HG03520 (cell line): Measurements from ENCODE around the gene BCAS1.
"Not testable (repeated sequence)": the region's sequence is repeated elsewhere in the genome, so short reads cannot be mapped to it uniquely, and the experiment has no call there.

ENCODE experiments used
- ATAC-seq: cut with Tn5 transposase; IDR thresholded peaks from one replicate; pipeline ENCODE4 v1.9.1; 2021; ENCODE audit warnings: mild to moderate bottlenecking, moderate library complexity; ENCODE audit not compliant: unreplicated experiment

BCAS1 gene

GRCh38 chr20:54023406-54023805, 47.0 kb downstream of the BCAS1 start:
- no peak for ATAC-seq

- ATAC-seq, result no peak
Measured at GRCh38 chr20:54021446-54022235, 48.8 kb downstream of the BCAS1 start.

DNA sequence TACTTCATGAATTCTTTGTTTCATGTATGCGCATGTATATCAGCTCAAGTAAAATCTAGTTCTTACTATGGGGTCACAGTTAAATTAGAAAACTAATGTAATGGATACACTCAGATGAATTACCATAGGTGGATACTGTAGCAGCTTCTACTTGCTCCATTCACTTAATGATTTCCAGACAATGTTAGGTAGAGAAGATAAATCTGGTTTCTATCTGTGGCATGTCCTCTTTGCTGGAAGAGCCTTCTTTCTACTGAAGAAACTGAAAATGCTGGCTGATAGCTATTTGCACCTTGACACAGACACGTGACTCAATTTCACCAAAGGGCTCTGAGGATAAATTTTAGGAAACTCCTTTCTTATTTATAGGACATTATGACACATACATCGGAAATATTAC, 49.5 kb downstream of the BCAS1 start:
- ATAC-seq, result no peak

- no peak for ATAC-seq
Measured at GRCh38 chr20:54020348-54020747, 50.0 kb downstream of the BCAS1 start.

DNA sequence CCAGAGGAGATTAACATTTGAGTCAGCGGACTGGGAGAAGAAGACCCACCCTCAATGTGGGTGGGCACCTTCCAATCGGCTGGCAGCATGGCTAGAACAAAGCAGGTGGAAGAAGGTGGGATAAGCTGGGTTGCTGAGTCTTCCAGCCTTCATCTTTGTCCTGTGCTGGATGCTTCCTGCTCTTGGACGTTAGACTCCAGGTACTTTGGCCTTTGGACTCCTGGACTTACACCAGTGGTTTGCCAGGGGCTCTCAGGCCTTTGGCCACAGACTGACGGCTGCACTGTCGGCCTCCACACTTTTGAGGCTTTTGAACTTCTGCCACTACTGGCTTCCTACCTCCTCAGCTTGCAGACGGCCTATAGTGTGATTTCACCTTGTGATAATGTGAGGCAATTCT, 50.8 kb downstream of the BCAS1 start:
- ATAC-seq, result no peak

DNA sequence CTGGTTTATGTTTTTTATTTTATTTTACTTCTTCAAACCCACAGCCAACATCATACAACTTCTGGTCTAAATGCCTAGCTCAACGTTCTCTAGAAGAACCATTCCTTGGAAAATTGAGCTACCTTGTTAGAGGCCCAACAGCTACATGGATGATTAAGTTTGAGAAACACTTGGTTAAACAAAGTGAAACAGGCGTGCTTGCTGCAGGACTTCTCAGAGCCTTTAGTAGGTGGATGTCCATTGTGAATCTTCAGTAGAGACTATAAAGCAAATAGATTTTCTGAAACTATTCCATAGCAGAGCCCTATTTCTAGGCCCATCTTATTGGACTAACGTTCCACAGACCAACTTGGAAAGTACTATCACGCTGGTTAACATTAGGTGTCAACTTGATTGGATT, 51.3 kb downstream of the BCAS1 start:
- ATAC-seq, result no peak

GRCh38 chr20:54017846-54018245, 52.5 kb downstream of the BCAS1 start:
- ATAC-seq, result peak; percentile 93

DNA sequence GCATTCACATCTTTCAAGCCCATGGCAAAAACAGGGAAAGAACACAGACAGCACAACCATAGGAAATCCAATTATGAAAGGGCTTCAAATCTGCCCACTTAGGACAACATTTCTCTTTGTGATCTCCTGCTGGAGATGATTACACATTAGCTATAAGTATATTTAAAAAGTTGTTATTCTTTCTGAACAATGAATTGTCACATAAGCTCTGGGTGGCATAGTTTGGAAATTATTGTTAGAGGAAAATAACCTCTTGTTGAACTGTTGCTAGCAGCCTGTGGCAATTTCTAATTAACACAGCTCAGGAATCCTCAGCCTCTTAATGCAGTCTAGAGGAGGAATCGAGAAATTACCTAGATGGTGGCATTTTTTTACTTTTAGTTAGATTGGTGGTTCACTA, 54.9 kb downstream of the BCAS1 start:
- ATAC-seq, result no peak

DNA sequence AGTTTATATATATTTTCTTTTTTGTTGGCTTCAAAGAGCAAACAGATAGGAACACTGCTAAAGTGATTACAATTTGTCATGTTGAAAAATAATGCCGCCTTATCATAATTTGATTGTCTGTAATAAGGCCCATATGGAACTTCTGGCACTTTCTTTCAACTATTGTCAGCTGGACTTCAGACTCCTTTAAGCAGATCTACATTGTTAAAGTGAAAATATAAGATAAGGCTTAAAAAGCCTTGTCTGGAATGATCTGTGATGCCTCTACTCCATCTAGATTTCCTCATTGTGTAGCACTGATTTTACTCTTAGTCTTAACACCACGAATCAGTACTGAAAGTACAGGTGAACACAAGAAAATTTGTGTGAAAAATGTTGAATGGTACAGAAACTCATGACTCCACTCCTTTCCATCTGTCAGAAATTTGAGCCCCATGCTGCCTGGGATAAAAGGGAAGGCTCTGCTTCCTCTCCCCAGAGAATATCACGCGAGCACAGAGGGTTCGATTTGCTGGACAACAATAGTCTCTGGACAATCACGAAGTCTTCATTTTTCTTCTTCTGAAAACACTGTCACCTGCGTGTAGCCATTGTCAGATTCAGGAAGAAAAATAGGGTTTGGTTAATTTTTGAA, 56.0 kb downstream of the BCAS1 start:
- ATAC-seq, result no peak

DNA sequence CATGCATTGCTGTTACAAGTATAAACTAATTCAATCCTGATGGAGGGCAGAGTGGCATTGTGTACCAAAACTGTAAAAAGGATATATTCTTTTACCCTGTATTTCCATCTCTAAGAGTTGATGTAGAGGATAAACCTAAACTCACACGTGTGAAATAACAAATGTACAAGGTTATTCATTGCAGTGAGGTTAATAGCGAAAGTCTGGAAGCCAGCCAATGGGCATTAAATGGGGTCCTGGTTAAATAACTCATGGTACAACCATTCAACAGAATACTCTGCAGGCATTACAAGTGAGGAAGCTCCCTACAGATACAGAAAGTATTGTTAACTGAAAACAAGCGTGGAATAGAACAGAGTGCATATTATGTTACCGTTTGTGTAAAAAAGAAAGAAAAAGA, 56.9 kb downstream of the BCAS1 start:
- no peak for ATAC-seq

- ATAC-seq, result no peak
Measured at GRCh38 chr20:54011346-54011745, 59.0 kb downstream of the BCAS1 start.

DNA sequence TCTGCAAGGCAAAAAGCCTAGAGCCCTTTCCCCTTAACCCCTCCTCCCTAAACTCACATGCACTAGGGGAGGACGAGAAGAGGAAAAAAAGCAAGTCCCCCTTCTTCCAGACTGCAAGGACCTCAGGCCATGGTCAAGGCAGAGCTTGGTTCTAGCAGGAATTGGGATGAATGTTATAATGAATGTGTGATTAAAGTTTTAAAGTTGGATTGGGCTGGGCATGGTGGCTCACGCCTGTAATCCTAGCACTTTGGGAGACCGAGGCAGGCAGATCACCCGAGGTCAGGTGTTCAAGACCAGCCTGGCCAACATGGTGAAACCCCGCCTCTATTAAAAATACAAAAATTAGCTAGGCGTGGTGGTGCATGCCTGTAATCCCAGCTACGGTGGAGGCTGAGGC, 64.2 kb downstream of the BCAS1 start:
- not testable (repeated sequence) for ATAC-seq

GRCh38 chr20:54005524-54005923, 64.9 kb downstream of the BCAS1 start:
- ATAC-seq, result no peak

DNA sequence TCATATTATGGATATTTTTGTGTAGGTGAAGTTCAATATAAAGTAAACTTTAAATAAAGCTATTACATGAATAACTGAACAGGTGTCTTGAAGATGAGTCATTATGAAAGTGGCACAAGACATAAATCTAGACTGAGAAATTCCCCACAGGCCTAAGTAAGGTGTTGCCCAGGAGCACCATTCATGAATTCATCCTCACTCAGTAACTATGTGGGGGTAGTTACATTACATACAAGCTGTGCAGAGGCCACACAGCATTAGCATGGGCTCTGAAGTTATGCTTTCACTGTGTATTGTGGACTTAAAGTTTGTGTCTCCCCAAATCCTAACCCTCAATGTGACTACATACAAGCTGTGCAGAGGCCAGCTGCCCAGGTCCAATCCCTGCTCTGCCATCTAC, 65.9 kb downstream of the BCAS1 start:
- peak; percentile 94 for ATAC-seq

GRCh38 chr20:54002741-54003140, 67.7 kb downstream of the BCAS1 start:
- ATAC-seq, result no peak

- ATAC-seq, result no peak
Measured at GRCh38 chr20:54002056-54002575, 68.3 kb downstream of the BCAS1 start.

DNA sequence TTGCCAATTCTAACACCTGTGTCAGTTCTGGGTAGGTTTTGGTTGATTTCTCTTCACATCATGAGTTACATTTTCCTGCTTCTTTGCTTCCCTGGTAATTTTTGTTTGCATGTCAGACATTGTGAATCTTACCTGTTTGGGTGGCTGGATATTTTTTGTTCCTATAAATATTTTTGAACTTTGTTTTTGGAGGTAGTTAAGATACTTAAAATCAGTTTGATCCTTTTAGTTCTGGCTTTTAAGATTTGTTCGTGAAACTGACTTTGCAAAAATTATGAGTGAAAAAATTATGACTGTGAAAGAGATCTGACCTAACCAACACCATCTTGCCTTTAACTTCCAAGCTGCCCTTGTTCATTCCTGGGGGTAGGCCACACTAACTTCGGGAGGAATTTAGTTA, 69.5 kb downstream of the BCAS1 start:
- no peak for ATAC-seq

- ATAC-seq, result no peak
Measured at GRCh38 chr20:54000262-54000661, 70.1 kb downstream of the BCAS1 start.

DNA sequence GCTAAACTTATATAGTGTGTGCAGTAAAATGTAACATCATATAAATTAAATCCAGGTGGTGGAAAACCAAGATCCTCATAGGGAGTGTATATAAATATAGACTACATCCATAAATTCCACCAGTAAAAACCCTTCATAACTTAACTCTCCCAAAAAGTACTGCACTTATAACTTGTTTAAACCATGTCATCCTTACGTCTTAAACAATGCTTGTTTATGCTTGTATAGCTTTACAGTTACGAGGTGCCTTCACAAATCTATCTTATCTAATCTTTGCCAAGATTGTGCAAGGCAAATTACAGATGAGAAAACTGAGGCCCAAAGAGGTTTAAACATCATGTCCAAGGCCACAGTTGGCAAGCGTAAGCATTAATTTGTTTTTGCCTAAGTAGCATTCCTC, 71.3 kb downstream of the BCAS1 start:
- ATAC-seq, result no peak

DNA sequence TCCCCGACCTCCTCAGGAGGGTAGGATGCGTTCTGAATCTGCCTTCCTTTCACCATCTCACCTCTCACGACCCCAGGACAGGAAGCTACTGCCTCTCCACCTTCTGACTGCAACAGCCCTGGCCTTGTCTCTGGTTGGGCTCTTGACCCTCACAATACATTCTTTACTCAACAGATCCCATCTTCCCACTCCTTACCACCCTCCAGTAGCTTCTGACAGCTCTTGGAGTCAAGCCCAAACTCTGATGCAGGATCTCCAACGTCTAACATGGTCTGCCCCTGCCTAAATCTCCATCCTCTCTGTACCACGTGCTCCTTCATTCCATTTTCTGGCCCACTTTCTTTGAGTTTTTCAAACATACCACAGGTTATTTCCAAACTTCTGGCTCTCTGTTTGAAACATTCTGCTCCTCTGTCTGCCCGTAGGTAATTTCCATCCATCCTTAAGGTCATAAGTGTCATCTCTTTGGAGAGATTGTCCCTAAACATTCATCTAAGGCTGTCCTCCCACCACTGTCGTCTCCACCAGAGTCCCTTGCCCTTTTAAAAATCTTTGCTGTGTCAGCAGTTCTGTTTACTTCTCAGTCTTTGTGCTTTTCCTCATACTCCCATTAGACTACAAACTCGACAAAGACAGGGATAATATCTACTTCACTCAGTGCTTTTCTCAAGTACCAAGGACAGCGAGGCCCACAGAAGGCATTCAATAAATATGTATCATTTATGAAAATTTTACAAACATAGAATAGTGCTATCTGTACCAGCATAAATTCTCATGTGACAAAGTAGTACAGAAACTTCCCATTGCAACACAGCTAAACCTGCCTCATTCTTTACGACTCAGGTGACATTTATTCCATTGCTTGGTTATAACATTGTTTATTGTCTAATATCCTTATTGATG, 73.6 kb downstream of the BCAS1 start:
- ATAC-seq, result no peak

DNA sequence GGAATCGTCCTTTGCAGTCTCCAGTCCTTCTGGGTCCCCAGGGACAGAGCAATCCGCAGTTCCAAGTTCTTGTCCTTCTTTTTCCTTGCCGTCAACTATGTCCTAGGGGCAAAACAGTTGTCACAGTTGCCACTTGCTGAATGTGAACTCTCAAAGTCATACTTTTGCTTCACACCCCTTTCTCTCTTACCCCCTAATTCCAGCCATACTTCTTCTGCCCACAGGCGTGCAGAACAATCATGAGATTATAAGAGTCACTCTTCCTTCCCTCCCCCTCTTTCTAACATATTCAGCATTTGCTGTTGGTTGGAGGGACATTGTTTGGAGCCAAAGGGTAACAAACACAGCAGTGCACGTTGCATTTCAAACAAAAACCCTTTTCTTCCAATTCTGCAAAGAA, 74.4 kb downstream of the BCAS1 start:
- no peak for ATAC-seq
